Measurements from ENCODE around the gene NEK2. TPM values are rescaled to one million over a fixed set of nuclear protein-coding genes. Genes with fewer than 3 reads are reported as not detected.
A peak's percentile ranks its signal among the peaks of the same experiment; 100 is the strongest.

Gene NEK2
- total RNA-seq, 1 experiment from 2014 or later: 47.5 TPM

- no TSS peak for BruUV-seq (replicated peaks)
- Histone ChIP-seq H3K36me3 (ENCODE audit: low read depth, low read length) (peaks cover 11% of the 10 kb centered on the region), H3K4me1 (ENCODE audit: insufficient read depth, low read length) (peaks cover 27% of the 10 kb centered on the region), H3F3A (ENCODE audit: low read length, unreplicated experiment) (no peaks in the 10 kb centered on the region), H3K9me2 (replicated peaks; ENCODE audit: low read length) (no peaks in the 10 kb centered on the region), H3K4me2 (ENCODE audit: low read length) (peak overlapping the region; percentile 86), H3K9me3 (ENCODE audit: low read length) (no peaks in the 10 kb centered on the region), H4K20me1 (ENCODE audit: low read length) (0 out of 2 replicates have a peak, but pooled peaks cover 3% of the 10 kb centered on the region), H2AFZ (ENCODE audit: low read length) (peak overlapping the region; percentile 93), H3K9ac (ENCODE audit: low read length) (peak overlapping the region; percentile 26; the same call in 1 of the 2 replicates), H3K4me3 (ENCODE audit: low read length) (peak overlapping the region; percentile 81), H3K27me3 (ENCODE audit: low read length) (no peaks in the 10 kb centered on the region), H3K79me2 (ENCODE audit: low read length) (peaks cover 37% of the 10 kb centered on the region), H3K27ac (ENCODE audit: low read length) (no peak overlapping the region)
- no peak for DNase-seq
- intact Hi-C loops (cut with micrococcal nuclease): no loop called here
- no peak for ATAC-seq
- TF ChIP-seq EZH2phosphoT487 (IDR thresholded peaks at IDR 0.05; ENCODE audit: borderline replicate concordance, low read length): no peak
- TF ChIP-seq, protein P1, sequence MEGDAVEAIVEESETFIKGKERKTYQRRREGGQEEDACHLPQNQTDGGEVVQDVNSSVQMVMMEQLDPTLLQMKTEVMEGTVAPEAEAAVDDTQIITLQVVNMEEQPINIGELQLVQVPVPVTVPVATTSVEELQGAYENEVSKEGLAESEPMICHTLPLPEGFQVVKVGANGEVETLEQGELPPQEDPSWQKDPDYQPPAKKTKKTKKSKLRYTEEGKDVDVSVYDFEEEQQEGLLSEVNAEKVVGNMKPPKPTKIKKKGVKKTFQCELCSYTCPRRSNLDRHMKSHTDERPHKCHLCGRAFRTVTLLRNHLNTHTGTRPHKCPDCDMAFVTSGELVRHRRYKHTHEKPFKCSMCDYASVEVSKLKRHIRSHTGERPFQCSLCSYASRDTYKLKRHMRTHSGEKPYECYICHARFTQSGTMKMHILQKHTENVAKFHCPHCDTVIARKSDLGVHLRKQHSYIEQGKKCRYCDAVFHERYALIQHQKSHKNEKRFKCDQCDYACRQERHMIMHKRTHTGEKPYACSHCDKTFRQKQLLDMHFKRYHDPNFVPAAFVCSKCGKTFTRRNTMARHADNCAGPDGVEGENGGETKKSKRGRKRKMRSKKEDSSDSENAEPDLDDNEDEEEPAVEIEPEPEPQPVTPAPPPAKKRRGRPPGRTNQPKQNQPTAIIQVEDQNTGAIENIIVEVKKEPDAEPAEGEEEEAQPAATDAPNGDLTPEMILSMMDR (conservative IDR thresholded peaks at IDR 0.05; ENCODE audit: low read depth, low read length): no peak
- TF ChIP-seq EZH2 (IDR thresholded peaks at IDR 0.05; ENCODE audit: low read length, unreplicated experiment): no peak
- ChIA-PET POLR2A (ENCODE audit: unreplicated experiment) (no interaction called here), CTCF (no interaction called here)
These were observed 724 bp upstream of the NEK2 start for GRCh38 chr1:211676106-211676583.

DNA sequence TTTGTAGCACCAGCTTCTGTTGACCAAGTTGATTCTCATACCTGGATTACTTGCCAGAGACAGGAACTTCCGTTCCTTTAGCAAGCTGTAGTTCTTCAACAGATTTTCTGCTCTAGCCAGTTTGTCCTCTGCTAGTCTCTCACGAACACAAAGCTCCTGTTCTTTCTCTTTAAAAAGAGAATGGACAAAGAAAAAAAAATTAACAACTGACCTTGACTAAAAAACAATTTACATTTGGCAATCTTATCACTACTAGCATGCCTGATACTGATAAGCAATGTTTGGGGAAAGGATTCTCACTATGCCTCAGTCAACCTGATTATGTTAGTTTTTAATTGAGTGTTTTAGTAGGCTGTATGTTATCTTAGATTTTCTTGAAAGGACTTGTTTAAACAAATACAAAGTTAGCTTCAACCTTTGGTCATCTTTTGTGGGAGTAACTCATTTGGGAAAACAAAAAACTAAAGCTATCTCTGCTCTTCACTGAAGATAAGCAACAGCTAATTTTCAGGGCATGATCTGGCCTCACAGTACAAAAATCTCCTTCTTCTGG, 8.3 kb downstream of the NEK2 start:
- DNase-seq: no peak
- no peak overlapping the region for H3K9ac ChIP-seq (ENCODE audit: low read length)
- no peak overlapping the region for H3K4me2 ChIP-seq (ENCODE audit: low read length)
- H3K79me2 ChIP-seq (ENCODE audit: low read length): peaks cover 7% of the 10 kb centered on the region
- no peaks in the 10 kb centered on the region for H4K20me1 ChIP-seq (ENCODE audit: low read length)
- intact Hi-C loops (cut with micrococcal nuclease): no loop called here
- H3K36me3 ChIP-seq (ENCODE audit: low read depth, low read length): peaks cover 67% of the 10 kb centered on the region; the same call in 1 of the 2 replicates
- CTCF ChIA-PET: no interaction called here
- H3K4me1 ChIP-seq (ENCODE audit: insufficient read depth, low read length): peaks cover 2% of the 10 kb centered on the region; the same call in 1 of the 2 replicates
- H3K9me2 ChIP-seq (replicated peaks; ENCODE audit: low read length): no peaks in the 10 kb centered on the region
- H3K4me3 ChIP-seq (ENCODE audit: low read length): no peak overlapping the region
- no peak for ATAC-seq
- H3K27ac ChIP-seq (ENCODE audit: low read length): no peak overlapping the region
- POLR2A ChIA-PET (ENCODE audit: unreplicated experiment): no interaction called here
- no peaks in the 10 kb centered on the region for H3F3A ChIP-seq (ENCODE audit: low read length, unreplicated experiment)
- no TSS peak for BruUV-seq (replicated peaks)
- H2AFZ ChIP-seq (ENCODE audit: low read length): no peak overlapping the region
- H3K27me3 ChIP-seq (ENCODE audit: low read length): no peaks in the 10 kb centered on the region
- H3K9me3 ChIP-seq (ENCODE audit: low read length): no peaks in the 10 kb centered on the region
- TF ChIP-seq EZH2 (IDR thresholded peaks at IDR 0.05; ENCODE audit: low read length, unreplicated experiment) (no peak), EZH2phosphoT487 (IDR thresholded peaks at IDR 0.05; ENCODE audit: borderline replicate concordance, low read length) (no peak)
- TF ChIP-seq, protein P1 (conservative IDR thresholded peaks at IDR 0.05; ENCODE audit: low read depth, low read length): no peak

DNA sequence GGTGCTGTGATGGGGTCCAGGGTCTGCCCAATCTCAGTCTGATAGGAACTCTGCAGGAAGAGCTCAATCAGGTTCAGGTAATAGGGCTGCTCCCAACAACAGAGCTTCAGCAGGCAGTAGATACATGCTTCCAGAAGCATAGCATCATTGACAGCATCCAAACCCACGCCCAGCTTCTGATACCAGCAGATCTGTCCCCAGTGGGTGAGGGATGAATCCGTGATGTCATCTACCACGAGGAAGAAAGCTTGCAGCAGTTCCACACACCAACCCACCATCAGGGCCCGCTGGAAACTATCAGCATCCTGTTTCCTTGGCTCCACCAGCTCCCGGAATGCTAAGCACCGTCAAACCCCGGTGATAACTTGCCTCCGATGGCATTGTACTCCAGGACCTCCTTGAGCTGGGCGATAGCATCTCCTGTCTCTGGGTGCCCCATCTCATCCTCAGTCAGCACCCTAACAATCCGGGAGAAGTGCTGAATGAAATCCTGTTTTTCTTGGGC, 14.7 kb downstream of the NEK2 start:
- BruUV-seq (replicated peaks): no TSS peak
- Histone ChIP-seq H4K20me1 (ENCODE audit: low read length) (no peaks in the 10 kb centered on the region), H3K27me3 (ENCODE audit: low read length) (no peaks in the 10 kb centered on the region), H3K36me3 (ENCODE audit: low read depth, low read length) (peaks cover 19% of the 10 kb centered on the region; the same call in 1 of the 2 replicates), H3K27ac (ENCODE audit: low read length) (no peak overlapping the region), H3K4me3 (ENCODE audit: low read length) (no peak overlapping the region), H3K9ac (ENCODE audit: low read length) (no peak overlapping the region), H3K9me3 (ENCODE audit: low read length) (no peaks in the 10 kb centered on the region), H3K4me1 (ENCODE audit: insufficient read depth, low read length) (no peaks in the 10 kb centered on the region), H2AFZ (ENCODE audit: low read length) (no peak overlapping the region), H3K4me2 (ENCODE audit: low read length) (no peak overlapping the region), H3K9me2 (replicated peaks; ENCODE audit: low read length) (no peaks in the 10 kb centered on the region), H3F3A (ENCODE audit: low read length, unreplicated experiment) (no peaks in the 10 kb centered on the region), H3K79me2 (ENCODE audit: low read length) (no peaks in the 10 kb centered on the region)
- TF ChIP-seq EZH2phosphoT487 (IDR thresholded peaks at IDR 0.05; ENCODE audit: borderline replicate concordance, low read length) (no peak), EZH2 (IDR thresholded peaks at IDR 0.05; ENCODE audit: low read length, unreplicated experiment) (no peak)
- TF ChIP-seq, protein P1 (conservative IDR thresholded peaks at IDR 0.05; ENCODE audit: low read depth, low read length): no peak
- POLR2A ChIA-PET (ENCODE audit: unreplicated experiment): no interaction called here
- no peak for ATAC-seq
- CTCF ChIA-PET: no interaction called here
- no peak for DNase-seq
- intact Hi-C loops (cut with micrococcal nuclease): no loop called here

All from PC-3 (cell line).